ENCODE measurements around the gene ZNF260. TPM values are rescaled to one million over a fixed set of nuclear protein-coding genes. Genes with fewer than 3 reads are reported as not detected.

Gene ZNF260
- total and polyA plus RNA-seq, 2 of the 13 experiments (the other 11 are each of a cell fraction or from before 2014, with no cell fraction given), result 2.8 to 10.5 TPM

- TF ChIP-seq ZNF691 (CRISPR knock-in tag; IDR thresholded peaks at IDR 0.05; ENCODE audit: borderline replicate concordance, low read depth), result no peak
- TF ChIP-seq HNF4G (IDR thresholded peaks at IDR 0.05; ENCODE audit: borderline replicate concordance, low read depth, low read length), result no peak
- 0 out of 2 replicates have a peak, but pooled peaks have one; percentile 34 for TF ChIP-seq HNF4G (CRISPR knock-in tag; IDR thresholded peaks at IDR 0.05; ENCODE audit: borderline replicate concordance, low read depth)
- peak; percentile 84 for TF ChIP-seq KMT2B (CRISPR knock-in tag; IDR thresholded peaks at IDR 0.05)
- TF ChIP-seq ZNF777 (CRISPR knock-in tag; IDR thresholded peaks at IDR 0.05), result peak; percentile 46; the same call in 1 of the 2 replicates
- peak in 1 of 2 experiments; percentile 18; a peak in 1 of 4 replicates for TF ChIP-seq MAFK (conservative IDR thresholded peaks at IDR 0.05 in 1 of 2, IDR thresholded peaks at IDR 0.05 in 1 of 2; ENCODE audit: low read length in 2 of 2)
- no peak for TF ChIP-seq ARNT (IDR thresholded peaks at IDR 0.05)
- TF ChIP-seq ZNF709 (CRISPR knock-in tag; IDR thresholded peaks at IDR 0.05), result peak; percentile 30
- peak; percentile 93 for TF ChIP-seq ASH2L (IDR thresholded peaks at IDR 0.05; ENCODE audit: insufficient read length, low read depth, low read length)
- peak; percentile 77 for TF ChIP-seq HCFC1 (IDR thresholded peaks at IDR 0.05; ENCODE audit: low read depth, low read length)
- TF ChIP-seq DR1 (CRISPR knock-in tag; IDR thresholded peaks at IDR 0.05), result 0 out of 2 replicates have a peak, but pooled peaks have one; percentile 41
- TF ChIP-seq ZBTB46 (CRISPR knock-in tag; IDR thresholded peaks at IDR 0.05; ENCODE audit: borderline replicate concordance), result 0 out of 2 replicates have a peak, but pooled peaks have one; percentile 17
- TF ChIP-seq HBP1 (CRISPR knock-in tag; IDR thresholded peaks at IDR 0.05; ENCODE audit: low read depth), result peak; percentile 44; the same call in 1 of the 2 replicates
- TF ChIP-seq KAT8 (CRISPR knock-in tag; IDR thresholded peaks at IDR 0.05), result peak; percentile 89
- 0 out of 2 replicates have a peak, but pooled peaks have one; percentile 7 for TF ChIP-seq FOXP4 (CRISPR knock-in tag; IDR thresholded peaks at IDR 0.05)
- peak; percentile 97 for TF ChIP-seq ZFX (CRISPR knock-in tag; IDR thresholded peaks at IDR 0.05; ENCODE audit: low read depth)
- TF ChIP-seq SKIL (CRISPR knock-in tag; IDR thresholded peaks at IDR 0.05; ENCODE audit: borderline replicate concordance), result no peak
- peak; percentile 21; the same call in 1 of the 2 replicates for TF ChIP-seq ZNF331 (CRISPR knock-in tag; IDR thresholded peaks at IDR 0.05)
- peak; percentile 82 for TF ChIP-seq HIVEP1 (CRISPR knock-in tag; IDR thresholded peaks at IDR 0.05)
- peak; percentile 24; the same call in 1 of the 2 replicates for TF ChIP-seq SRY (CRISPR knock-in tag; IDR thresholded peaks at IDR 0.05)
- peak; percentile 9; the same call in 1 of the 2 replicates for TF ChIP-seq ZNF557 (CRISPR knock-in tag; IDR thresholded peaks at IDR 0.05)
Observed at GRCh38 chr19:36528194-36528920, at the start of gene ZNF260 (continued).

Measured in HepG2 (cell line).